Measurements from ENCODE around the gene ZDHHC23.

Gene ZDHHC23, protein sequence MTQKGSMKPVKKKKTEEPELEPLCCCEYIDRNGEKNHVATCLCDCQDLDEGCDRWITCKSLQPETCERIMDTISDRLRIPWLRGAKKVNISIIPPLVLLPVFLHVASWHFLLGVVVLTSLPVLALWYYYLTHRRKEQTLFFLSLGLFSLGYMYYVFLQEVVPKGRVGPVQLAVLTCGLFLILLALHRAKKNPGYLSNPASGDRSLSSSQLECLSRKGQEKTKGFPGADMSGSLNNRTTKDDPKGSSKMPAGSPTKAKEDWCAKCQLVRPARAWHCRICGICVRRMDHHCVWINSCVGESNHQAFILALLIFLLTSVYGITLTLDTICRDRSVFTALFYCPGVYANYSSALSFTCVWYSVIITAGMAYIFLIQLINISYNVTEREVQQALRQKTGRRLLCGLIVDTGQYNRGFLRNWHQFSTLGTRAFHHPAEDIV

DNA sequence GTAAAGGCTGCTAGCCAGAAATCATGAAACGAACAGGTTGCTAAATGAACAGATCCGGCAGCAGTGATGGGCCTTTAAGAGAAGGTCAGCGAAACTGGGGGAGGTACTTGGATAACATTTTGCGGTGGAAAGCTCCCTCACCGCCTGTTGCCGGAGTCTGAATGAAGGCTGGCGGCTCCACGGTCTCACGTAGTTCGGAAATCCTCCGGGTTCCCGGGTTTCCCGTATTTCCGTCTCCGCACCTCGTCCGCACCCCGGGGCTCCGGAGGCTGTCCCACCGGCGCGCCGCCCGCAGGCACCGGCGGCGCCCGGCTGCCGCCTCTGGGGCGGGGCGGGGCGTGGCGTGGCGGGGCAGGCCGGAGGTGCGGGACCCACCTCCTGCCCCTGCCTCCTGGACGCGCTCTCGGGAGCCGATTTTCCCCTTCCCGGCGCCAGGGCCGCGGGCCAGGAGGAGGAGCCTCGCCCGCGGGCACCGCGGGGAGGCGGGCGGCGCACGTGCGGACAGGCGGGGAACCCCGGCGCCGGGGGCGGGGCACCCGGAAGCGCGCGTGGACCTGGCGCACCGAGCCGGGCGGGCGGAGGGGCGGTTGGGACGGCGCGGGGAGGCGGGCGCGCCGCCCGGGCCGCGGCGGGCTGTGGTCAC is at the start of gene ZDHHC23:
Gene ZDHHC23, plus strand, starts transcription at position 642 of the 643 bp plus-strand sequence. CDS start 790 bp downstream, outside the sequence.
- peak in 8 of 14 donors; percentile 14 to 77 (median 34) for DNase-seq

DNA sequence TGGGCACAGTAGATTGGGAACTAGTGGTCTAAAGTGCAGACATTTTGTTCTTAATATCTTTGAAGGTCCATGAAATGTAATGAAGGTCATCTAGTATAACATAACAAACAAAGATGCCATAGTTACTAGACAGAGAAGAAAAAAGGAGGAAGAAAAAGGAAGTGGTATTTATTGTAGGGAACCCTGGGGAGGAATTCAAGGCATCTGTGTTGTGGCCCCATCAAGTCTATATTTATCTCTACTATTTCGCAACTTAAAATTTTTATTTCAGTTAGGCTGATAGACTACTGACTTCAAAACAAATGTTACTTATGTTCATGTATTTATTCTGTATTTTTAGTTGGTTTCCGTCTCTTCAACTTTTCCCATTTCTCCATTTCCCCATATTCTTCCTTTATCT is 48.9 kb upstream of the ZDHHC23 start:
- DNase-seq = no peak

DNA sequence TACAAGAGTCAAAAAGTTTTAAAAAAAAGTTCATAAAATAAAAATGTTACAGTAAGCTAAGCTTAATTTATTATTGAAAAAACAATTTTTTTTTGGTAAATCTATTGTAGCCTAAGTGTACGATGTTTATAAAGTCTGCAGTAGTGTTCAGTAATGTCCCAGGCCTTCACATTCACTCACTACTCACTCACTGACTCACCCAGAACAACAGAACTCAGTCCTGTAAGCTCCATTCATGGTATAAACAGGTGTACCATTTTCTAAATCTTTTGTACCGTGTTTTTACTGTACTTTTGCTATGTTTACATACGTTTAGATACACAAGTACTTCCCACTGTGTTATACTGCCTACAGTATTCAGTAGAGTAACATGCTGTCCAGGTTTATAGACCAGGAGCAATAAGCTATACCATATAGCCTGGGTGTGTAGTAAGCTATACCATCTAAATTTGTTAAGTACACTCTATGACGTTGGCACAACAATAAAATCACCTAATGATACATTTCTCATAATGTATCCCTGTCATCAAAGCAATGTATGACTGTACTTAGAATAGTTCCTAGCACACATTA is 41.2 kb upstream of the ZDHHC23 start:
- DNase-seq = no peak

DNA sequence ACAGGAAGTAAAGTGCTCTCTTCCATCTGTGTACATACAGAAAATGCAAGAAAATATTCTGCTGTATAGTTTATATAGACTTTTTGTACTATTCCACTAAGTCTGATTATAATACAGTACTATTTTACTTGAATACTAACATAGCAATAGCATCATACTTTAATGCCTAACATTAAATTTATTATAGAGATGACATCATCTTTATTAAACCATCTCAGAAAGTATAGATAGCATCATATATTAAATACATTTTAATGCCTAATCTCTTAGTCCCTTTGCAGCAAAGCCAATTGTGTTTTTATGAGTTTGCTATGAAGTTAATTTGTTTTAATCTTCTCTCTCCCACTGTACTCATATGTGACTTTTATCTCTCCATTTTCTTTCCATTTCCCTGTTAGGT is 39.7 kb upstream of the ZDHHC23 start:
- no peak for DNase-seq

DNA sequence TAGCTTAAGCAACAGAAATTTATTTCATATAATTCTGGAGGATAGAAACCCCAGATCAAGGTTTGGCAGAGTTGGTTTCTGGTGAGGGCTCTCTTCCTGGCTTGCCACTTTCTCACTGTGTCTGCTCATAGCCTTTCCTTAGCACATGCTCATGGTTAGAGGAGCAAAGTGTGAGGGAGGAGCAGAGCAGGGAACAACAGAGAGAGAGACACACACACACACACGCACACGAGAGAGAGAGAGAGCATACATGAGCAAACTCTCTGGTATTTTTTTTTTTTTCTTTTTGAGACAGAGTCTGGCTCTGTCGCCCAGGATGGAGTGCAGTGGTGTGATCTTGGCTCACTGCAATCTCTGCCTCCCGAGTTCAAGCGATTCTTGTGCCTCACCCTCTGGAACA is 36.8 kb upstream of the ZDHHC23 start:
- no peak for DNase-seq

DNA sequence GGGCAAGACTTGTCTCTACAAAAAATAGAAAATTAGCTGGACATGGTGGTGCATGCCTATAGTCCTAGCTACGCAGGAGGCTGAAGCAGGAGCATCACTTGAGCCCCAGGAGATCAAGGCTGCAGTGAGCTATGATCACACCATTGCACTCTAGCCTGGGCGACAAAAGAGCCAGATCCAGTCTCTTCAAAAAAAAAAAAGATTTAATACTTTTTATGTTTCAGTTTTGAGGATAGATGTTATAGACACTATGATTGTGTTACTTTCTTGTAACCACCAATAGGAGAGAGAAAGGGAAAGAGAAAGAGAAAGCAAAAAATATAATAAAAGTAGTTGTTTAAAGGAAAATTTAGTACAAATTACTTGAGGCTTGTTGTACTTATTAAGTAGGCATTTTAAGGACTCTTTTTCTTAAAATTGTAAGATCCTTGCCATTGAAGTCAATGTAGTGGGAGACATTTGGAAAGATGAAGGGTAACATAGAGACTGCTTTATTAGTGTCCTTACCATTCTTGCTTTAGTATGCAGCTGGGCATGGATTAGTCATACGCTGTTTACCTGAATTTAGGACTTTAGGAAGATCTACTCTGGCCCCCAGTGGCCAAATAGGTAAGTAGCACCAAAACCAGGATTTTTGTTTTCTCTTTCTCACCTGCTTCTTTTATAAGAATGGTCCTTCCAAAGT is 35.1 kb upstream of the ZDHHC23 start:
- DNase-seq = peak in 1 of 14 donors; percentile 9

DNA sequence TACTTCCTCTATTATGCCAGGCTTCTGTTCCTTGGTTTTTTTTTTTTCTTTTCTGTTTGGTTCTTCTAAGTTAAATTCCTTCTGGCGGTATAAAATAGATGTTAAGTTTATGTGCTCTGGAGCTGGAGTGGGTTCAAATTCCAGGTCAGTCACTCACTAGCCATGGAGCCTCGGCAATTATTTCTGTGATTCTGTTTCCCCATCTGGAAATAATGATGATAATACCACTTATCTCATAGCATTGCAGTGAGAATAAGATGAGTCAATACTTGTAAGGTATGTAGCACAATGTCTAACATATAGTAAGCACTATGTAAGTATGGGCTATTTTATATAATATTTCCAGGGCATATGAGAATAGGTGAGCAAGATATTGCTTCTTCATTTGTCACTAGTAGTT is 33.2 kb upstream of the ZDHHC23 start:
- DNase-seq = no peak

DNA sequence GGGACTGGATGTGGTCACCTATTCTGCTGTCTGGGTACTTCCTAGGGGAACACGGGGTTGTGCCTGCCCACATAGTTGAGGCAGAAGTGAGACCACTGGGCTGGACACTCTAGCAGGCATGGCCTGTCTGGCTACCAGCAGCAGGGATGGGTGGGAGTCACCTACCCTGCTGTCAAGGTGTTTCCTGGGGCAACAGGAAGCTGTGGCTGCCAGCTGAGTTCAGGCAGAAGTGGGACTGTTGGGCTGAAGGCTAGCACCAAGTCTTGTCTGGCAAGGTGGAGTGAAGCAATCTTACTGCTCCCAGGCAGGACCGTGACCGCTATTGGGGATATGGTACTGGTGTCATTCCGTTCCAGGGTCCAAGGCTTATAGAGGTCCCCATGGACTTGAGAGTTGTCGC is 20.3 kb upstream of the ZDHHC23 start:
- no peak for DNase-seq

DNA sequence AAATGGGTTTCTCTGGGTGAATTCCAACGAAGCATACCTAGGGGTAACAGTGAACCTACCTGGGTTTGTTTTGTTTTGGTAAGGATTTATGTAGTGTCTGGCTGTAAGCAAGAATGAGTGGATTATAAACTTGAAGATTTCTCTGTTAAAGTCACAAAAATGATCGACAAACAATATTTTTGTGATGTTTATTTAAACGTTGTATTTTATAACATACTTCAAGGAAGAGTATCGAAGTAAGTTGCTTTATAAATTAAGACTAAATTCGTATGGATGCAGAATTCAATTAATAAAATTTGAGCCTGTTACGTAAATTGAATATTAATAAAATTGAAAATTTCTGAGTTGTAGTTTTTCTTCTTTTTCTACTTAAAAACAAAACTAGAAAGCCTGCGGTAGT is 982 bp upstream of the ZDHHC23 start:
- no peak for DNase-seq

DNA sequence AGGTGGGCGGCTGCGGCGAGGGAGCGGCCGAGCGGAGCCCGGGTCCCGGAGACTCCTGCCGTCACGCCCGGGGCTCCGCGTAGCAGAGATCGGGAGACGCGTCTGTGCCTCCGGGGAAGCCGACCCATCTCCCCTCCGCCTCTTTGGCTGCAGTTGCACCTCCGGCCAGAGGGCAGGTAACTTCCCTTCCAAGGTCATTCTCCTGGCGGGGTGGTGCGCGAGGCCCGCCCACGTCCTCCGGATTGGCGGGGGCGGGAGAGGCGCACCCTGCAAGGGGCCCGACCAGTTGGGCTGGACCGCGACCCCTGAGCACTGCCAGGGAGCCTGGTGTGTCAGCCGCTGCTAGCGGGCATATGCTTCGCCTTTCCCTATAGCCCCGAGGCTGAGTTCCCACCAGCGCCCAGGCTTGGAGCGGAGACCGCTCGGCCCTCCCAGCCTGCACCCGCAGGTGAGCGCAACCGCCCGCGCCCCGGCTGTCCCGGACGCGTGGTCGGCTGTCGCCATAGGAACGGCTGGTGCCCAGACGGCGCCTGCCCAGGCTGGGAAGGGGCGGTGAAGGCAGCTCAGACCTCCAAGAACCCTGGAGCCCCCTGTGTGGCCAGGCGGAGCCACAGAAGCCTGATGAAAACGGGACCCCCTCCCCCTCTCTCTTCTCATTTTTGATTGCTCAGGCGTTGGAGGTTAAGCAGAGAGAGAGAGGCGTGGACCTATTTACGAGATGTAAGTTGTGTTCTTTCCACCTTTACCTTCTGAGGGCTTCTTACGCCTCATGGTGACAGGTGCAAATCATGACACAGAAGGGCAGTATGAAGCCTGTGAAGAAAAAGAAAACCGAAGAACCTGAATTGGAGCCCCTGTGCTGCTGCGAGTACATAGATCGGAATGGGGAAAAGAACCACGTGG is 453 bp downstream of the ZDHHC23 start:
- DNase-seq = peak in 2 of 14 donors; percentile 34 to 57

DNA sequence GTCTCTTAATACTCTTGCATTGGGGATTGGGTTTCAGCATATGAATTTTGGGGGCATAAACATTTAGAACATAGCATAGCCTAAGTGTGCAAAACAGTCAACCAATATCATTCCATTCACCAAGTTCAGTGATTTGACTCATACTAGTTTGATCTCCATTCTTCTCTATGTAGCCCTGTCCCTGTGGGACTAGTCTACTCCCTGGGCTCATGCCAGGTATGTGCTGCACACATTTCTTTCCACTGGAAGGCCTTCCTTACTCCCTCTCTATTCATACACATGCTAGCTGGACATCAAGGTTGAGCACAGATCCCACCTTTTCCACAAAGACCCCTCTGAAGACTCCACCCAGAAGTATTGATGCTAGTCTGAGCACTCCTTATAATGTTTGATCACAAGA is 5.1 kb downstream of the ZDHHC23 start:
- no peak for DNase-seq

DNA sequence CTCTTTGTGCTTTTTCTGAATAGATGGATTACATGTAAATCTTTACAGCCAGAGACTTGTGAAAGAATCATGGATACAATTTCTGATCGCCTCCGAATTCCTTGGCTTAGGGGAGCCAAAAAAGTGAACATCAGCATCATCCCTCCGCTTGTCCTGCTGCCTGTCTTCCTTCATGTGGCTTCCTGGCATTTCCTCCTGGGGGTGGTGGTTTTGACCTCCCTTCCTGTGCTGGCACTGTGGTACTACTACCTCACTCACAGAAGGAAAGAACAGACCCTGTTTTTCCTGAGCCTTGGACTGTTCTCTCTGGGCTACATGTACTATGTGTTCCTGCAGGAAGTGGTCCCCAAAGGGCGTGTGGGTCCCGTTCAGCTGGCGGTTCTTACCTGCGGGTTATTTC is 5.9 kb downstream of the ZDHHC23 start:
- DNase-seq = no peak

DNA sequence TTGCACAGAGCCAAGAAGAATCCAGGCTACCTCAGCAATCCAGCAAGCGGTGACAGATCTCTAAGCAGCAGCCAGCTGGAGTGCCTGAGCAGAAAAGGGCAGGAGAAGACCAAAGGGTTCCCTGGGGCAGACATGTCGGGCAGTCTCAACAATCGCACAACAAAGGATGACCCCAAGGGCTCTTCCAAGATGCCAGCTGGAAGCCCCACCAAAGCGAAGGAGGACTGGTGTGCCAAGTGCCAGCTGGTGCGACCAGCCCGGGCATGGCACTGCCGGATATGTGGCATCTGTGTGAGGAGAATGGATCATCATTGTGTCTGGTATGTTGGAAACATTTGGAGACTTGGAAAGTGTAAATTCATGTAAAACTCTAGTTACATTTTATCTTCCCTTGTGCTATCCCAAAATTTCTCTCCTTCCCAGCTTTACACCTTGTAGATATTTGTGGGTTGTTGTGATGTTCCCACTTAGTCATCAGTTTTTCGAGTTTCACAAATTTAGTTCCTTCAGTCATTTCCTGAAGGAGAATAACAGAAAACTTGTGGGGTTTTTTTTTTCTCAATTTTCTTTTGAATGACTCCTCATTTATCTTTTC is 6.4 kb downstream of the ZDHHC23 start:
- DNase-seq = peak in 2 of 14 donors; percentile 31 to 79

DNA sequence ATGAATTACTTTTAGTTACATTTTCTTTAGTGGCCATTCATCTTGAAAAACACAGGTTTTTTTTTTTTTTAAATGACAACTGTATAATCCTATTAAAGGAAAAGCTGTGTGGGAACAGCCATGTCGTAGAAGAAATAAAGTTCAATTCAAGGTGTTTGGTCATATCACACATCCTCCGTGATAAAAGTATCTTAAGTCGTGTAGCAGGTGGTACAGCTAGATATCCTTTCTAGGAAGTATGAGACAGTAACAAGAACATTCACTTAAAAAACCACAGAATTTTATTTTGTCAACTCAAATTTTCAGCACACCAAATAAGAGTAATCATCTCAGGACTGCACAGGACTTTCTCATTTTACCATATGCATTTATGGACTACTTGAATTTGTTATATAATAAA is 16.1 kb downstream of the ZDHHC23 start:
- no peak for DNase-seq

DNA sequence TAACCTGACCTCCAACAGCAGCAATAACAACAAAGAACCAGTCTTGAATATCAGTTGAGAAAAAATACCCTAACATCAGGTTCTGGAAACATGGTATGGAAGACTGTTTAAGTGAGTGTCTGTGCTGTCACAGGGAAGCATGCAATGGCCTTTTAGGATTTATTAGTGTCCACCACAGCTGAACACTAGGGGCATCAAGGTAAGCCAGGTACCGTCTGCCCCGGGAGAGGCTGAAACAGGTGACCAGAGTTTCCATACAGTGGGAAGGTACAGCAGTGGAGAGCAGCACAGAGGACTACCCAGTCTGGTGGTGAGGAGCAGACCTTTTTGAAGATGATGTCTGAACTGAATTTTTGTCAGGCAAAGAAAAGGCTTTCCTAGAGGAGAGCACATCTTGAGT is 18.4 kb downstream of the ZDHHC23 start:
- no peak for DNase-seq

DNA sequence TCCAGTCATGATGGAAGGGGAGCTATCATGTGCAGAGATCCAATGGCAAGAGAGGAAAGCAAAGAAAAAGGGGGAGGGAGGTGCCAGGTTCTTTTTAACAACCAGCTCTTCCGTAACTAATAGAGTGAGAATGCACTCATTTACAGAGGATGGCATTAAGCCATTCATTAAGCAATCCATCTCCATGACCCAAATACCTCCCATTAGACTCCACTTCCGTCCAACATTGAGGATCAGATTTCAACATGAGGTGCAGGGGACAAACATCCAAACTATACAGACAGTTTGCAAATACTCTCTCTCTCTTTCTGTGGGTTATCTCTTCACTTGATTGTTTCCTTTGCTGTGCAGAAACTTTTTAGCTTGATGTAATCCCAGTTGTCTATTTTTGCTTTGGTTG is 21.2 kb downstream of the ZDHHC23 start:
- no peak for DNase-seq

DNA sequence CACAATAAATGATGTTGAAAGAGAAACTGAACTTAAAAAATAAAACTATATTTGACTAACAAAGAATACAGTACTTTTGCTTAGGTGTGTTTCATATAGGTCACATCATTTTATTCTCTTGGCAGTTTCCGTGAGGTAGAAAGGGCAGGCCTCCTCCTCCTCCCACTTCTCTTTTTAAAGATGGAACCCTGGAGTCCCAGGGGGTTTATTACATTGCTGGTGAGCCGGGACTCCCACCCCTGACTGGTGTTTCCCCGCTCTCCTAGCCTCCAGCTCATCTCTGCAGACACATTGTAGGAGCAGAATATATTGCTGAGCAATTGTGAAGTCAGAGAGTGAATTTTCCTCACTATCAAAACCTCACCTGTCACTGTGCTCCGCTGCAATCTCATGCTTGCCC is 30.0 kb downstream of the ZDHHC23 start:
- DNase-seq = no peak

DNA sequence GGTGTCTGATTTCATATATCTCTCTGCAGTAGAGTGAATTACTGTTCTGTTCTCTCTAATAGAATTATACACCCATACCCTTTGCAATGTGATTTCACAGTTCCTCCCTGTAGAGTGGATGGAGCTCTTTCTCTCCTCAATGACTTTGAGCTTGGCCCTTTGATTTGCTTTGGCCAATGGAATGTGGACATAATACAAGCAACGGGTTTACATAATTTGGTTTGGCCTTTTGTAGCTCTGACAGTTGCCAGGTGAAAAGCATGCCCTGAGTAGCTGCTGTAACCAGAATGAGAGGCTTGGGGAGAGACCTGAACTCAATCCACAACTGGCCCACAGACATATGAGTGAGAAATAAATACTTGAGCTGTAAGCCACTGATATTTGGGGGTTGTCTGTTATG is 32.1 kb downstream of the ZDHHC23 start:
- no peak for DNase-seq

DNA sequence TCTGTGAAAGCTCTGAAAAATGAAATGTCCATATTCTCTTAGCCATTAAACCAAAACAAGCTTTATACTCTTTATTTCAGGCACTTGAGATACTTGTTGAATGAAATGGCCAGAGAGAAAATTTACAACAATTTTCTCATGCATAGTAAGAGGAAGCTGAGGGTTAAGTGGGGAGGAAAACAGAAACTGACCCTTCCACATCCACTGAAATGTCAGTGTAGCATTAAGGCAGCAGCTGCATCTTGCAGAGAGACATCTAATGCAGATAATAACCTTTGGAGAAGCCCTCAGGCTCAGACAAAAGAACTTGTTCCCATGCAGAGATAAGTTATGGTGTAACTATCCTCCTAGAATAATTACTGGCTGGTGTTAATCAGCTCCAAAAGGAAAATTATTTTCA is 34.0 kb downstream of the ZDHHC23 start:
- DNase-seq = no peak

DNA sequence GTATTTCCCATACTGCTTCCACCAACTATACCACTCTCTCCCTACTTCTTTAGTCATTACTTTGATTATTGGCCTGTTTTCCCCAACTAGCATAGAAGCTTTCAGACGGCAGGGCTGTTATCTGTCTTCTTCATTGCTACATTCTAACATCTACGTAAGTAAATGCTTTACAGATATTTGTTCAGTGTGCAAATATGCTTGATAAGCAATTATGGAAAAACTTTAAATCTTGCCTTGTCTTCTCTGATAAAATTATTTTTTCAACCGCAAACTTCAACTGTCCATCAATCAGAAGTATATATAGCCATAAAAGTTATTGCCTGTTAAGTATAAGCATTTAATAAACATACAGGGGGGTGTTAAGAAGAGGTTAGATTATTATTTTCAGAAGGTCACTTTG is 35.7 kb downstream of the ZDHHC23 start:
- no peak for DNase-seq

DNA sequence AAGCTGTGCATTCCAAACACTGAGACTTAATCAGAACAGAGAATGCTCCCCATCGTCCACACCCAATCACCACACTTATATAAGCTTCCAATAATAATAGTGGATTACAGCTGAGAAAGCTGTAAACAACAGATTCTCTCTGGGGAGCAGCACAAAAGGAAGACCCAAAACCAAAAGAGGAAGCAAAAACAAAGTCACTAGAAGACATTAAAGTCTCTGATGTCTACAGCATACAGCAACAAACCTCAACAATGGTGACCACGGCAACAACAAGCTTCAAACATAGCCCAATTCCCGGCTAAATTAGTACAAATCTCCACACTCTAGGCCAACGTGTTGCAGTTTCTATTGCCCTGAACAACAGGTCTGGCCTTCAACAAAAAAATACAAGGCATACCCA is 37.7 kb downstream of the ZDHHC23 start:
- DNase-seq = no peak

DNA sequence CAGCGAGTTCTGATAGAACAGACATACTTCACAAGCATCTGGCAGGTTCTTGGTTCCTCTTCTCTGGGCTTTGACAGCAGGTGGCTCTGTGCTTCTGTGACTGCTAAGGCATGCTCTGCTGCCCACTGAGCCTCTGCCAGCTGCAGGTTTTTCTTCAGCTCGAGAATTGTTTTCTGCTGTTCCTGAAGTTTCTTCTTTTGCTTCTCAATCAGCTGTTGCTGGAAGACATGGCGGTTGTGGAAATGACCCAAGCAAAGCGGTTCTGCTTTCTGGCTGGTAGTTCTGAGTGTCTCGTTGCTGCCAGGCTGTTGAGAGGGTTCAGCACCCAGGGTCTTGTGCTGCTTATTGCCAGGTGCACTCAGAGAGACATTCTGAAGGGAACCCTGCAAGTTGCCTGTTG is 57.7 kb downstream of the ZDHHC23 start:
- no peak for DNase-seq
